ENCODE results near the gene RETREG1.

The RETREG1 gene

DNA sequence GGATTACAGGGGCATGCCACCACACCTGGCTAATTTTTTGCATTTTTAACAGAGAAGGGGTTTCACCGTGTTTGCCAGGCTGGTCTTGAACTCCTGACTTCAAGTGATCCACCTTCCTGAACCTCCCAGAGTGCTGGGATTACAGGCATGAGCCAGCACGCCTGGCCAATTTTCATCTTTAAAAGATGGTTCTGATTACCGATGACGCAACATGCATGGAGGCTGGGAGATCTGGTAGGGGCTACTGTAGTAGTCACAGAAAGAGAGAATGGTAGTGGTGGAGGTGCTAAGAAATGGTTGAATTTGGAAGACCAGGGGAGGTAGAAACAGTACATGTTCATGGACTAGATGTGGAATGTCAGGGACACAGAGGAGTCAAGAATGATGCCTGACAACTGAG lies 22.4 kb upstream of the RETREG1 start:
- no peak for DNase-seq (ENCODE audit: low spot score)
- in situ Hi-C loops (cut with MboI; ENCODE audit: low pct_unique_long_range_greater_than_20kb, low sequenced_read_pairs, unreplicated experiment) = no loop called here
- TF ChIP-seq, protein P1, sequence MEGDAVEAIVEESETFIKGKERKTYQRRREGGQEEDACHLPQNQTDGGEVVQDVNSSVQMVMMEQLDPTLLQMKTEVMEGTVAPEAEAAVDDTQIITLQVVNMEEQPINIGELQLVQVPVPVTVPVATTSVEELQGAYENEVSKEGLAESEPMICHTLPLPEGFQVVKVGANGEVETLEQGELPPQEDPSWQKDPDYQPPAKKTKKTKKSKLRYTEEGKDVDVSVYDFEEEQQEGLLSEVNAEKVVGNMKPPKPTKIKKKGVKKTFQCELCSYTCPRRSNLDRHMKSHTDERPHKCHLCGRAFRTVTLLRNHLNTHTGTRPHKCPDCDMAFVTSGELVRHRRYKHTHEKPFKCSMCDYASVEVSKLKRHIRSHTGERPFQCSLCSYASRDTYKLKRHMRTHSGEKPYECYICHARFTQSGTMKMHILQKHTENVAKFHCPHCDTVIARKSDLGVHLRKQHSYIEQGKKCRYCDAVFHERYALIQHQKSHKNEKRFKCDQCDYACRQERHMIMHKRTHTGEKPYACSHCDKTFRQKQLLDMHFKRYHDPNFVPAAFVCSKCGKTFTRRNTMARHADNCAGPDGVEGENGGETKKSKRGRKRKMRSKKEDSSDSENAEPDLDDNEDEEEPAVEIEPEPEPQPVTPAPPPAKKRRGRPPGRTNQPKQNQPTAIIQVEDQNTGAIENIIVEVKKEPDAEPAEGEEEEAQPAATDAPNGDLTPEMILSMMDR (IDR thresholded peaks at IDR 0.05; ENCODE audit: extremely low read depth, insufficient read depth, missing control alignments) = no peak

DNA sequence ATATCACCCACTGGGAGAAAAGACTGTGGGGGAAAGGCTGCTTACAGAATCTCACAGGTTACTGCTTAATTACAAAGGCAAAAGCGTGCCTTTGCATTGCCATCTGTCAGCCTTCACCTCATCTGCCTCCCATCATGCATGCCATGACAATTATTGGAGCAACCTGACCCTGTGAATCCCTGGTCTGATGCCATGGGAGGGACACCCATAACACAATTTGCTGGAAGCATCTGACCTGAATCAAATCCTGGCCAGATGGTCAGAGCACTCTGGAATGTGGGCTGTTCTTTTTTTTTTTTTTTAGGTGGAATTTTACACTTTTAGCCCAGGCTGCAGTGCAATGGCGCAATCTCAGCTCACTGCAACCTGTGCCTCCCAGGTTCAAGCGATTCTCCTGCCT lies 11.6 kb upstream of the RETREG1 start:
- TF ChIP-seq, protein P1 (IDR thresholded peaks at IDR 0.05; ENCODE audit: extremely low read depth, insufficient read depth, missing control alignments) = no peak
- in situ Hi-C loops (cut with MboI; ENCODE audit: low pct_unique_long_range_greater_than_20kb, low sequenced_read_pairs, unreplicated experiment) = no loop called here
- DNase-seq (ENCODE audit: low spot score) = no peak

DNA sequence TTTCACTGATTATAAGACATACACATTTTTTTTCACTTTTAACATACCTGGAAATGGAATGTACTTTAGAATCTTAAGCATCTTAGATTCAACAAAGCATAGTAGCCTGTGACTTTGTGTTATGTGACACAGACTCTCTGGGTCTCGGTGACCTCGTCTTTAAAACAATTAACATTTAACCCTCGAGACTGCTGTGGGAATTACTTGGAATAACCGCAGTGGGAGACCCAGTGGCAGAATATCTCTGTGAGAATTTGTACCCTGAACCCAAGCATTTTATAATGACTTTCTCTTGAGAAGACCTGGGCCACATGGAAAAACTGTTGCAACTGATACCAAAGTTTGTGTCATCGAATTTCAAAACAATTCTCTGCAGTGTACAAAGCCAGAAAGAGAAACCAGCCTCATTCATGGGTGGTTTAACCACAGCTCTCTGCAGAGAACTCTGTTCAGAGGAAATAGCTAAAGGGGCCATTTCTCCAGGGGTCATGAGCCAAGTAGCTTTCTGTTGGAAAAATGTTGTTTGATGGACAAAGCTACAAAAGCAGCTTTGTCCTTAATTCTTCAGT lies 10.0 kb upstream of the RETREG1 start:
- no peak for DNase-seq (ENCODE audit: low spot score)
- TF ChIP-seq, protein P1 (IDR thresholded peaks at IDR 0.05; ENCODE audit: extremely low read depth, insufficient read depth, missing control alignments) = no peak
- in situ Hi-C loops (cut with MboI; ENCODE audit: low pct_unique_long_range_greater_than_20kb, low sequenced_read_pairs, unreplicated experiment) = no loop called here

DNA sequence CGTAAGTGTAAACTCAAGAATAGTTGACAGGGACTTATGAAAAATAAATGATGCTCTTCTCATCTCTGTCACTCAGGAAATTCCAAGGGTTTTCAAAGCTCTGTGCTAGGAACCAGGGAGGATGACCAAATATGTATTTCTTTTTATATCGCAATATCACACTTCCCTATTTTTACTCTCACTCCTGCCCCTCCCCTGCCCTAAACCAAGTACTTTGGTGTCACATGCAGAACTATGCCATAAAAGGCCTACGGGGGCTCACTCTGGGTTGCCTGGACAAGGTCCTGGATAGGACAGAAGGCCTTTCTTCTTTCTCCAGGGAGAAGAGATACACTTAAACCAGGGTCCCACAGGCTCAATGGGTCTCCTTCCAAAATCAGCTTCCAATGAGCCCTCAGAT lies 8.3 kb upstream of the RETREG1 start:
- TF ChIP-seq, protein P1 (IDR thresholded peaks at IDR 0.05; ENCODE audit: extremely low read depth, insufficient read depth, missing control alignments) = no peak
- no peak for DNase-seq (ENCODE audit: low spot score)
- in situ Hi-C loops (cut with MboI; ENCODE audit: low pct_unique_long_range_greater_than_20kb, low sequenced_read_pairs, unreplicated experiment) = no loop called here

DNA sequence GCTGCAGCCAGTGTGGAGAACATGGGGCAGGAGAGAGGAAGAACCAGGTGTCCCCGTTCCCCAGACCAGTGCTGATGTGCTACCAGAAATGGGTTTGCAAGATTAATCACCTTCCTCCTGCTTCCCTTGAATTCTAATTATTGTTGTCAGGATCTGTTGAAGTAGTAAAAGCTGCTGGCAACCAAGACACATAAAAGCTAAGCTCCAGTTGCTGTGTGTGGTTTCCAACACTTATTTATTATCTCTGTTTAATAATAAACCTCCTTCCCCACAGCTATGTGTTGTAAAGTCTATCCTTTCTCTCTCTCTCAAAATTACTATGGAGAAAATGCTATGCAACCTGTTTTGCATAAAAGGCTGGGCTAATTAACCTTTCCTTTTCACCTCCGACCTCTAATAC lies 2.3 kb upstream of the RETREG1 start:
- in situ Hi-C loops (cut with MboI; ENCODE audit: low pct_unique_long_range_greater_than_20kb, low sequenced_read_pairs, unreplicated experiment) = no loop called here
- DNase-seq (ENCODE audit: low spot score) = no peak
- TF ChIP-seq, protein P1 (IDR thresholded peaks at IDR 0.05; ENCODE audit: extremely low read depth, insufficient read depth, missing control alignments) = no peak

DNA sequence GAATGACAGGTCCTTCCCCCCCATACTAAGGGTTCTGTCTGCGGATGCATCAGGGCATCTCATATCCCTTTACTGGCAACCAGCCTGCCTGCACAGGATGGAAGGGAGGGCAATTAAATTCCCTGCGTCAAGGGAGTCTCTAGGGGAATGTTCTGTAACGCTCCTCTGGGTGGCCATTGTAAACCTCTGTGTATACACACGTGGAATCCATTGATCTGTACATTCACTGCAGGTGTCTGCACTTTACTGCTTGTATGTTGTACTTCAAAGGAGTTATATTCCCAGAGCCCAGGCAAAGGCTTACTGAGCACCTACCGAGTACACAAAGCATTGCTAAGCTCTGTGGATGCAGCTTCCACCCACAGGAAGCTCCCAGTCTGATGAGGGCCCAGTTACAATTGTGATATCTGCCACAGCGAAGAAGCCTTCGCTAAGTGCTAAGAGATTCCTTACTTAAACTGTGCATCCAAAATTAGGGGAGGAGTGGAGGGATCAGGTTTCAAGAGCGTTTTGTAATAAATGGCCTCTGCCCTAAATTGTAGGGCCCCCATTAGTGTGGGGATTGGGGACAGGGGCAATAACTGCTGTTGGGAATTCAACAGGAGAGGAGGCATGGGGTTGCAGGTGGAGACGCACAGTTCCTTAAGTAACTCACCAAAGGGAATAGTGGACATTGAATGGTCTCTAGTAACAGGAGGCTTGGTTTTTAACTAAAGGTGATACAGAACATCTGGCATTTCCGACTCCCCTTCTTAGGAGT lies 1.5 kb upstream of the RETREG1 start:
- TF ChIP-seq, protein P1 (IDR thresholded peaks at IDR 0.05; ENCODE audit: extremely low read depth, insufficient read depth, missing control alignments) = no peak
- in situ Hi-C loops (cut with MboI; ENCODE audit: low pct_unique_long_range_greater_than_20kb, low sequenced_read_pairs, unreplicated experiment) = no loop called here
- DNase-seq (ENCODE audit: low spot score) = no peak
